Right ventricle myocardium inferior (tissue), 1 donor: ENCODE data around the gene CNTNAP2. TPM values are rescaled to one million over a fixed set of nuclear protein-coding genes. Genes with fewer than 3 reads are reported as not detected.

ENCODE experiments used
- ATAC-seq: fragments of 200-7000 bp; cut with Tn5 transposase; one replicate; pipeline ENCODE4 v1.9.1; 2020; ENCODE audit warnings: mild to moderate bottlenecking, moderate library complexity
- DNase-seq: peaks from one replicate; pipeline ENCODE4 v3.0.0; 2021; ENCODE audit errors: missing footprints
- intact Hi-C: fragments of 100-400 bp; cut with DNase I; formaldehyde crosslinking; loops from one replicate; pipeline ENCODE4 v1.11.0; 2022
- total RNA-seq: library from RNA; stranded (reverse); fragmentation: NEBNext Ultra II Directional; extraction: Animal tissue kit (Norgen Biotek cat#: 25700); gene quantifications from one replicate; pipeline ENCODE4 v1.2.1, GENCODE V29; 2021
- donor health status: DM: no; HTN: yes; CAD: no; lungs with severe emphysema.

CNTNAP2 gene
- total RNA-seq, 1 donor from 2014 or later: 0.65 TPM

DNA sequence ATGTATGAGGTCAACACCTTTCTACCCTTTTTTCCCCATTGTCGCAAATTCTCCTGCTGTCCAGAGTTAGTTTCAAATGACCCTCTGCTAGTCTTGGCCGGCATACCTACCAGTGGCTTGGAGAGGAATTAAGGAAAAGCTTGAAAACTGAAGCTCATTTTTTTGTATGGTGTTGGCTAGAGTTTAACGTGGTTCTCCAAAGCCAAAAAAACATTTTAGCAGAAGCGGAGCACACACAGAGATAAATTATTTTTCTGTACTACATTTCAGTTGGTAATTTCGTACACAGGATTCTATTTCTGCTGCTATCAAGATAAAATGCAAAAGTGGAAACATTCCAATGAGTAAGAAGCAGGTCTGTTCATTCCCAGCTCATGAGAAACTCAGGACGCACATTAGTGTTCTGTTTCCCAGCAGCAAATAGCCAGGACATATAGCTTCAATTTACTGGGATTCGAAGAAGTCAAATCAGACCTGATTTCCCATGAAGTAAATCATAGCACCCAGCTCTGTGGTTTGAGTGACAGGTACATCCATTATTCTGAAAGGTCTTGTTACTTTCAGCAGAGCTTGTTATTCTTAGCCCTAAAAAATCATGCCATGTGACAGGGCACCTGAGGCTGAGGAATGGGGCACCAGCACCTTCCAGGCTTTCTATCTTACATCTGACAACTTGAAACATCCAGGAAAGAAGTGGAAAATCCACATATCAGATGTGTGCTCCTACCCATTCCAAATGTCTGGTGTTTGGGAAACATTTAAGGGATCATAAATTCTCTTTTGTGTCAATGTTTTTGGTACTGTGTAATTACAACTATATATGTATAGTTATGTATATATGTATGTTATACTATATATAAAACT lies 2258.0 kb downstream of the CNTNAP2 start:
- intact Hi-C loops: no loop called here
- DNase-seq: no peak
- no peak for ATAC-seq

DNA sequence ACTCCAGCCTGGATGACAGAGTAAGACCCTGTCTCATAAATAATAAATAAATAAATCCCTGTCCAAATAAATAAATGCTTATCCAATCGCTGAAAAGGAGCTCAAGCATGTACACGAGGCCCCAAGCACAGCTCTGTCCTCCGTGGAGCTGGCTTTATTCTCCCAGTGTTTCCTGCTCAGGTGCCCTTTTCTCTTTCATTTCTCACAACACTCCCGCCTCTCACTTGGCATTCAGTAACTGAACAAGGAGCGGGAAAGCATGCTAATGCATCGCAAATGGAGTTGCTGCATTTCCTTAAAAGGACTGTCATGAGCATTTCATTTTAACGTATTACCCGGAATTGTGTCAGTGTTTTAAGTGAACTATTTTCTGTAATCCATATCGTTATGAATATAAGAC lies 2263.1 kb downstream of the CNTNAP2 start:
- no peak for ATAC-seq
- no peak for DNase-seq
- intact Hi-C loops: no loop called here

- DNase-seq (no peak), ATAC-seq (no peak)
- intact Hi-C loops: no loop called here
These were observed 2264.2 kb downstream of the CNTNAP2 start for GRCh38 chr7:148380596-148381419.

- DNase-seq (no peak), ATAC-seq (no peak)
- intact Hi-C loops: no loop called here
These were observed 2266.0 kb downstream of the CNTNAP2 start for GRCh38 chr7:148382596-148382995.

GRCh38 chr7:148383651-148384050 lies 2267.1 kb downstream of the CNTNAP2 start:
- intact Hi-C loops: no loop called here
- DNase-seq (no peak), ATAC-seq (no peak)

GRCh38 chr7:148385009-148385682 lies 2268.5 kb downstream of the CNTNAP2 start:
- DNase-seq (no peak), ATAC-seq (no peak)
- intact Hi-C loops: no loop called here

DNA sequence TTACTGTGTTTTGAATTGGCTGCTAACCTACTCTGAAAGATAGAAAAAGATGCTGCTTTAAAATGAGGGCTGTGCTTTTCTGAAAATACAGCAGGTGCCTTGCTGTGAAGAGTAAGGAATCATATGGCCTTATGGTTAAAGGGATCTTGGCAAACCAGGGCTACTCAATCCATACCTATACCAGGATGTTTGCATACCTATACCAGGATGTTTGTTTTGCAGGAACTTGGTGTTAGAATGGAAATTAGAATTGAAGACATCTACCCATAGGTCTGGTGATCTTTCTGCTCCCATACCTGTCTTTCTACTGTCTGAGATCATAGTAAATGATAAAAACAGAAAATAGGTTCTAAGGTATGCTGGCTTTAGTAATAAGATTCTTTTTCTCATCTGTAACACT lies 2273.8 kb downstream of the CNTNAP2 start:
- DNase-seq (no peak), ATAC-seq (no peak)
- intact Hi-C loops: no loop called here

- intact Hi-C loops: no loop called here
- ATAC-seq (no peak), DNase-seq (no peak)
These were observed 2275.0 kb downstream of the CNTNAP2 start for GRCh38 chr7:148391591-148391990.

GRCh38 chr7:148394582-148394981 lies 2278.0 kb downstream of the CNTNAP2 start:
- intact Hi-C loops: no loop called here
- DNase-seq (no peak), ATAC-seq (no peak)

- ATAC-seq: no peak
- DNase-seq: no peak
- intact Hi-C loops: no loop called here
These were observed 2278.8 kb downstream of the CNTNAP2 start for GRCh38 chr7:148395352-148395811.

- no peak for ATAC-seq
- intact Hi-C loops: no loop called here
- no peak for DNase-seq
These were observed 2279.6 kb downstream of the CNTNAP2 start for GRCh38 chr7:148395990-148396716.

GRCh38 chr7:148397056-148397455 lies 2280.5 kb downstream of the CNTNAP2 start:
- DNase-seq (no peak), ATAC-seq (no peak)
- intact Hi-C loops: no loop called here

DNA sequence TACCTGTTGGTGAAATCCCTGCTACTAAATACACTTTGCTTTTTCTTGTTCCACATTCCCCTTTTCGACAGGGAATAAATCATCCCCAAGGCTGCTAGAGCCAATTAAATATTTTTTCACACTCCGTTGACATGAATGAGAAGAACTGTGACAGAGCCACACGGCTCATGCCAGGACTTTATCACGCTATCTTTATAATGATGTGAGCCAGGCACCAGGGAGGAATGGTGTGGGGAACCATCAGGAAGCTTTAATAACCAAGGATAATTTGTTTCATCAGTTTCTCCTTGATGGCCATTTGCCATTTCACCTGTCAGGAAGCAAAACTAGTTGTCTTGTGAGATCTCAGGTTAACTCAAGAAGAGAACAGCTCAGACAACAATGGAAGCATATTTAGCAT lies 2280.9 kb downstream of the CNTNAP2 start:
- DNase-seq: no peak
- intact Hi-C loops: no loop called here
- no peak for ATAC-seq

DNA sequence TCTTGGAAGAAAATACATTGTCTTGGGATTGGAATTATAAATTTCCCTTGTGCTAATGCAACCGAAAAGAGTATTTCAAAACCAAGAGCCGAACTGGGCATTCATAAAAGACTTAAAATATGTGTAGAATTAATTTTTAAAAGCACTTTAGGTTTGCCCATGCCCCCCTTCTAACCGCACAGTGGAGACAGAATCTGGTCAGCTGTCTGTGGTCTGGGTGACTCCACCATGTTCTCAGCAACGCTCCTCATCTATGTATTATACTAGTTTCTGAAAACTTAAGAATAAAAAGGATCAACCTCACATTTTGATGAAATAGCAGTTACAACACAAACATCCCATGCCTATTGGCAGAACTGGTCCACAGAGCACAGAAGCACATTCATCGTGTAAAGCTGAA lies 2281.4 kb downstream of the CNTNAP2 start:
- DNase-seq (no peak), ATAC-seq (no peak)
- intact Hi-C loops: no loop called here

DNA sequence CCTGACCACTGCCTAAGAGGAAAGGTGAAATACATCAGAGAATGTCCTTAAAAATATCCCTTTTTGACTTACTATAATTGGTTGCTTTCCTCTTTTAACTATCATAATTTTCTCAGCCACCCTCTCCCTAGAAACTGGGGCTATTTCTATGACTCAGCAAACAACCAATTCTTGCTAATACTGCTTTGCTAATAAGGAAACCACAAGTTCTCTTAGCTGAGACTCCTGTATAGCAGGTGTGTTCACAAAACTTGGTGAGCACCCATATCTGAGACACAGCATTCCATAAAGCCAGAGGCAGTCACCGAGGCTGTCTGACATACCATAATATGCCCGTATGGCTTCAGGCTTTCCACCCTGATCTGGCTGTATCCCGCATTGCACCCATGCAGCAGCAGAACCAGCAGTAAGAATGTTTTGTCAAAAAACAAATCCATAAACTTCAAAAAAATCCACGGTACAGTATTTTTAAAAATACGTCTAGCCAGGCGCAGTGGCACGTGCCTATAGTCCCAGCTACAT lies 2282.3 kb downstream of the CNTNAP2 start:
- no peak for ATAC-seq
- intact Hi-C loops: no loop called here
- no peak for DNase-seq

DNA sequence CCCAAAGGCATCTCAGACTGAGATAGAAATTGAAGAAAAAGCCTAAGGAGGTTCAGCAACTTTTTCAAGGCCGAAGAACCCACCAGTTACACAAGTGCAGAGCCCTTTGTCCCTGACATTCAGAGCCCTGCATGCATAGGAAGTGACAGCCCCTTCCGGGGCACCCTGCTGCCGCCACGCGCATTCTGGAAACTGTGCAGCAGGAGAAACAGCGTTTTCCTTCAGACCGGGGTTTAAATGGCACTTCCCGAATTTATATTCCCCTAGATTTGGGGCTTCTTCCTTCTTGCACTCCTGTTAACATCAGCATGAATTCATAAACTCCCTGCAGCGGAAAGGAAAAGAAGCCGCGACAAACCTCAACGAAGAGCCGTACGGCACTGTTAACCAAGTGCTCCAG lies 2283.5 kb downstream of the CNTNAP2 start:
- ATAC-seq: no peak
- DNase-seq: no peak
- intact Hi-C loops: no loop called here

- no peak for DNase-seq
- no peak for ATAC-seq
- intact Hi-C loops: no loop called here
These were observed 2285.6 kb downstream of the CNTNAP2 start for GRCh38 chr7:148402159-148402558.

GRCh38 chr7:148403466-148403993 lies 2286.9 kb downstream of the CNTNAP2 start:
- intact Hi-C loops: no loop called here
- no peak for DNase-seq

More at GRCh38 chr7:148403466-148403993, 2286.9 kb downstream of the CNTNAP2 start:
- no peak for ATAC-seq
